ENCODE results near the gene TM4SF4.

Gene TM4SF4

GRCh38 chr3:149455366-149455765 is 19.1 kb upstream of the TM4SF4 start:
- DNase-seq (ENCODE audit: low read depth in 2 of 2), result no peak

- DNase-seq (ENCODE audit: low read depth in 2 of 2), result no peak
Measured at GRCh38 chr3:149455989-149456388, 18.5 kb upstream of the TM4SF4 start.

GRCh38 chr3:149459491-149460059 is 14.9 kb upstream of the TM4SF4 start:
- no peak for DNase-seq (ENCODE audit: low read depth in 2 of 2)

GRCh38 chr3:149460117-149460516 is 14.4 kb upstream of the TM4SF4 start:
- no peak for DNase-seq (ENCODE audit: low read depth in 2 of 2)

GRCh38 chr3:149462051-149462450 is 12.4 kb upstream of the TM4SF4 start:
- DNase-seq (ENCODE audit: low read depth in 2 of 2), result no peak

GRCh38 chr3:149462581-149463011 is 11.9 kb upstream of the TM4SF4 start:
- DNase-seq (ENCODE audit: low read depth in 2 of 2), result no peak

GRCh38 chr3:149463921-149464320 is 10.6 kb upstream of the TM4SF4 start:
- DNase-seq (ENCODE audit: low read depth in 2 of 2), result no peak

- no peak for DNase-seq (ENCODE audit: low read depth in 2 of 2)
Measured at GRCh38 chr3:149464542-149465328, 9.8 kb upstream of the TM4SF4 start.

- no peak for DNase-seq (ENCODE audit: low read depth in 2 of 2)
Measured at GRCh38 chr3:149465351-149465883, 9.1 kb upstream of the TM4SF4 start.

GRCh38 chr3:149466192-149466591 is 8.3 kb upstream of the TM4SF4 start:
- no peak for DNase-seq (ENCODE audit: low read depth in 2 of 2)

GRCh38 chr3:149468504-149469212 is 5.8 kb upstream of the TM4SF4 start:
- DNase-seq (ENCODE audit: low read depth in 2 of 2), result no peak

- DNase-seq (ENCODE audit: low read depth in 2 of 2), result no peak
Measured at GRCh38 chr3:149470381-149470780, 4.1 kb upstream of the TM4SF4 start.

- no peak for DNase-seq (ENCODE audit: low read depth in 2 of 2)
Measured at GRCh38 chr3:149472030-149472797, 2.3 kb upstream of the TM4SF4 start.

- no peak for DNase-seq (ENCODE audit: low read depth in 2 of 2)
Measured at GRCh38 chr3:149473357-149474249, 894 bp upstream of the TM4SF4 start.

- DNase-seq (ENCODE audit: low read depth in 2 of 2), result no peak
Measured at GRCh38 chr3:149475451-149476060, 1.1 kb downstream of the TM4SF4 start.

- DNase-seq (ENCODE audit: low read depth in 2 of 2), result no peak
Measured at GRCh38 chr3:149476225-149476624, 1.7 kb downstream of the TM4SF4 start.

GRCh38 chr3:149479621-149480325 is 5.3 kb downstream of the TM4SF4 start:
- no peak for DNase-seq (ENCODE audit: low read depth in 2 of 2)

- peak; percentile 14 to 36 for DNase-seq (ENCODE audit: low read depth in 2 of 2)
Measured at GRCh38 chr3:149480326-149481017, 6.0 kb downstream of the TM4SF4 start.

GRCh38 chr3:149481056-149481455 is 6.6 kb downstream of the TM4SF4 start:
- no peak for DNase-seq (ENCODE audit: low read depth in 2 of 2)

Data from stimulated activated CD8-positive, alpha-beta memory T cell treated with anti-CD3 and anti-CD28 coated beads, Interleukin-15, amount 100 ng/mL, for 48 hours (primary cell).